Measurements from ENCODE around the gene CAPN9.
"Not testable (repeated sequence)": the region's sequence is repeated elsewhere in the genome, so short reads cannot be mapped to it uniquely, and the experiment has no call there.

CAPN9 gene

GRCh38 chr1:230826166-230826875, 79.1 kb downstream of the CAPN9 start:
- no peak for DNase-seq

GRCh38 chr1:230827081-230827681, 80.0 kb downstream of the CAPN9 start:
- no peak for DNase-seq

GRCh38 chr1:230827801-230828200, 80.6 kb downstream of the CAPN9 start:
- DNase-seq = no peak

GRCh38 chr1:230828421-230828820, 81.2 kb downstream of the CAPN9 start:
- DNase-seq = no peak

- no peak for DNase-seq
Measured at GRCh38 chr1:230831771-230832170, 84.6 kb downstream of the CAPN9 start.

GRCh38 chr1:230832476-230832875, 85.3 kb downstream of the CAPN9 start:
- peak in 1 of 2 experiments; percentile 5 for DNase-seq

- no peak for DNase-seq
Measured at GRCh38 chr1:230833511-230833910, 86.3 kb downstream of the CAPN9 start.

- no peak for DNase-seq
Measured at GRCh38 chr1:230834292-230834691, 87.1 kb downstream of the CAPN9 start.

GRCh38 chr1:230836347-230836746, 89.2 kb downstream of the CAPN9 start:
- no peak for DNase-seq

- no peak for DNase-seq
Measured at GRCh38 chr1:230836793-230837192, 89.6 kb downstream of the CAPN9 start.

- DNase-seq = no peak
Measured at GRCh38 chr1:230839173-230839572, 92.0 kb downstream of the CAPN9 start.

GRCh38 chr1:230842801-230843200, 95.6 kb downstream of the CAPN9 start:
- DNase-seq = no peak

- no peak for DNase-seq
Measured at GRCh38 chr1:230843503-230844309, 96.5 kb downstream of the CAPN9 start.

GRCh38 chr1:230844561-230844960, 97.4 kb downstream of the CAPN9 start:
- DNase-seq = no peak

- DNase-seq = not testable (repeated sequence)
Measured at GRCh38 chr1:230845184-230845583, 98.0 kb downstream of the CAPN9 start.

- DNase-seq = no peak
Measured at GRCh38 chr1:230848235-230848634, 101.0 kb downstream of the CAPN9 start.

- no peak for DNase-seq
Measured at GRCh38 chr1:230849451-230850224, 102.5 kb downstream of the CAPN9 start.

GRCh38 chr1:230850547-230850946, 103.4 kb downstream of the CAPN9 start:
- DNase-seq = no peak

- no peak for DNase-seq
Measured at GRCh38 chr1:230851291-230851691, 104.1 kb downstream of the CAPN9 start.
